Fibroblast of skin of scalp (primary cell): ENCODE results near the gene CMTM5.

Experiments
- DNase-seq: peaks from one replicate; pipeline ENCODE4 v3.0.0-alpha.2; 2013

The CMTM5 gene

DNA sequence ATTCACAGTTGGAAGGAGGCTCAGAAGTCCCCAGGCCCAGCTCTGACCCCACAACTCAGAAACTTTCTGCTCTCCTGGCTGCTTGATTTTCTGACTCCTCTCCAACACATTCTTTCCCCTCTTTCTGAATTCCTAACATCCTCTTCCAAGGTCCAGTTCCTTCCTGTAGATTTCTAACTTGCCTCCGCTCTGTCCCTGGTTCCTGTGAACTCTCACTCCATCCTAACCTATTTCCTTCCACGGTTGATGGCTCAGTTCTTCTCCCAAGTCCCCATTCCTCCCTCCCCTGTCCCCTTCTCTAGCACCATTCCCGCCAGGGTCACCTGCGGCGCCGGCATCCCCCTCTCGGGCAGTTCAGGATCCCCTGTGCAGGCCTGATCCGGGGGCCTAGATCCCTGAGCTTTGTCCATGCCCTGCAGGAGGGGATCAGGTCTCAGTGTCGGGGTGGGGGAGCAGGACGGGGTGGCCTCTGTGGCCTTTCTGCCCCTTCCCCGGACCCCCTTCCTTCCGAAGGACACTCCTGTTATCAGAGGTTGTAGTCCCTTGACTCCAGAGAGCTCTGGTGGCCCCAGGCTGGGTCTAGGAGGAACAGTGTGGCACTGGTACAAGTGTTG is 18.2 kb upstream of the CMTM5 start:
- no peak for DNase-seq

DNA sequence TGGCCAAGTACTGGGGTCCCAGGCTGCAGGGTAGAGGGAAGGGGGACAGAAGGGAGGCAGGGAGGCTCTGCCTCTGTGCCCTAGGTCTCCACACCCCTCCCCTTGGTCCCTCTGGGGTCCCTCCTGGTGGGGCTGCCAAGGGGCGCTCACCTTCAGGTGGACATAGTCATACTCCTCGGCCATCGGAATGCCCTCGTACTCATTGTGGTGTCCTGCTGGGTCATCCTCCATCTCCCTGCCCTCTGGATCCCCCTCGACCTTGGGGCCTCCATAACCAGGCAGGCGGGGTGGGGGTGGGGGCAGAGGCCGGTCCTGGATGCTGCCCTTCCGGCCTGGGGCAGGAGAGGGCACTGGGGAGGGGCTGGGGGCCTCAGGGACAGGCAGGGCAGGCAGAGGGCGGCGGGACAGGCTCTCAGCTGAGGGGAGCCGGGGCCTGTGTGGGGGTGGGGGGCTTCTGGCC is 17.6 kb upstream of the CMTM5 start:
- no peak for DNase-seq

- no peak for DNase-seq
These were observed 17.0 kb upstream of the CMTM5 start for GRCh38 chr14:23359722-23360447.

GRCh38 chr14:23360496-23360895 is 16.4 kb upstream of the CMTM5 start:
- no peak for DNase-seq

- peak; percentile 36 for DNase-seq
These were observed 15.5 kb upstream of the CMTM5 start for GRCh38 chr14:23361320-23361719.

DNA sequence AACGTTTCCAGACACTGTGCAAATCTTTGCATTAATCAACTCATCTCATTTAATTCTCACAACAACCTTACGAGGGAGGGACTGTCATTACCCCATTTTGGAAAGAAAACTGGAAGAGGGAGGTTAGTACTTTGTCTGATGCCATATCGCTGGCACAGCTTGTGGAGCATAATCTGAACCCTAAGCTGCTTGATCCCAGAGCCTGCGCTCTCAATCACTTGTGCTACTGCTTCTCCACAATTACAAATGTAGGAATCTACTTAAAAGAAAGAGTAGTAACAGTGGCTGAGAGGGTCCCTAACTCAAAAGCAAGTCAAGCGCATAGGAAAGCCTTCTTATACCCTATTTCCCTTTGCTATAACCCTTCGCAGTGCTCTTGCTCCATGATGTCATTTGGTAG is 15.1 kb upstream of the CMTM5 start:
- no peak for DNase-seq

- DNase-seq = no peak
These were observed 14.6 kb upstream of the CMTM5 start for GRCh38 chr14:23362200-23362599.

GRCh38 chr14:23364164-23365035 is 12.4 kb upstream of the CMTM5 start:
- peak; percentile 72 for DNase-seq

- DNase-seq = peak; percentile 55
These were observed 11.7 kb upstream of the CMTM5 start, which contains the start of gene EFS for GRCh38 chr14:23365036-23365731. TSS of gene EFS (minus strand) at chr14:23365172. CDS start at chr14:23365025, 147 bp downstream.

GRCh38 chr14:23365732-23366425 is 11.0 kb upstream of the CMTM5 start:
- DNase-seq = peak; percentile 85

- peak; percentile 77 for DNase-seq
These were observed 10.4 kb upstream of the CMTM5 start for GRCh38 chr14:23366426-23366921.

- DNase-seq = no peak
These were observed 6.6 kb upstream of the CMTM5 start for GRCh38 chr14:23370221-23370620.

GRCh38 chr14:23371865-23372264 is 5.0 kb upstream of the CMTM5 start:
- DNase-seq = no peak

- DNase-seq = no peak
These were observed 4.3 kb upstream of the CMTM5 start, which contains the start of gene IL25 for GRCh38 chr14:23372509-23372908. TSS of gene IL25 (plus strand) at chr14:23372809.

GRCh38 chr14:23373041-23373440 is 3.8 kb upstream of the CMTM5 start:
- no peak for DNase-seq

DNA sequence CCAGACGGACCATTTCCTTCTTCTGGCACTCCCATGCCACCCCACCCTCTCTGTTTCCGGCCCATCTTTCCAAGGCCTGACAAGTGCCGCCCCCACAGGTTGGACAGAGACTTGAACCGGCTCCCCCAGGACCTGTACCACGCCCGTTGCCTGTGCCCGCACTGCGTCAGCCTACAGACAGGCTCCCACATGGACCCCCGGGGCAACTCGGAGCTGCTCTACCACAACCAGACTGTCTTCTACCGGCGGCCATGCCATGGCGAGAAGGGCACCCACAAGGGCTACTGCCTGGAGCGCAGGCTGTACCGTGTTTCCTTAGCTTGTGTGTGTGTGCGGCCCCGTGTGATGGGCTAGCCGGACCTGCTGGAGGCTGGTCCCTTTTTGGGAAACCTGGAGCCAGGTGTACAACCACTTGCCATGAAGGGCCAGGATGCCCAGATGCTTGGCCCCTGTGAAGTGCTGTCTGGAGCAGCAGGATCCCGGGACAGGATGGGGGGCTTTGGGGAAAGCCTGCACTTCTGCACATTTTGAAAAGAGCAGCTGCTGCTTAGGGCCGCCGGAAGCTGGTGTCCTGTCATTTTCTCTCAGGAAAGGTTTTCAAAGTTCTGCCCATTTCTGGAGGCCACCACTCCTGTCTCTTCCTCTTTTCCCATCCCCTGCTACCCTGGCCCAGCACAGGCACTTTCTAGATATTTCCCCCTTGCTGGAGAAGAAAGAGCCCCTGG is 1.2 kb upstream of the CMTM5 start:
- no peak for DNase-seq

DNA sequence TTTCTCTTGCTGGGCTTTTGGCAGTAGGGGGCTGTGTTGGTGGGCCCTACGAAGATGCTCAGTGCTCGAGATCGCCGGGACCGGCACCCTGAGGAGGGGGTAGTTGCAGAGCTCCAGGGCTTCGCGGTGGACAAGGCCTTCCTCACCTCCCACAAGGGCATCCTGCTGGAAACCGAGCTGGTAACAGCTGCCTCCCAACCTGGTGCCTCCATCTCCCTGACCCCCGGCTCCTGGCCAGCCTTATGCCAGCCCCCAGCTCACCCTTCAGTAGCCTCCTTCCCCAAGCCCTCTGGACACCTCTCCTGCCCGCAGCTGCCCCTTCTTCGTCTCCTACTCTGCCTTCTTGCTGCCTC is 328 bp downstream of the CMTM5 start:
- no peak for DNase-seq

DNA sequence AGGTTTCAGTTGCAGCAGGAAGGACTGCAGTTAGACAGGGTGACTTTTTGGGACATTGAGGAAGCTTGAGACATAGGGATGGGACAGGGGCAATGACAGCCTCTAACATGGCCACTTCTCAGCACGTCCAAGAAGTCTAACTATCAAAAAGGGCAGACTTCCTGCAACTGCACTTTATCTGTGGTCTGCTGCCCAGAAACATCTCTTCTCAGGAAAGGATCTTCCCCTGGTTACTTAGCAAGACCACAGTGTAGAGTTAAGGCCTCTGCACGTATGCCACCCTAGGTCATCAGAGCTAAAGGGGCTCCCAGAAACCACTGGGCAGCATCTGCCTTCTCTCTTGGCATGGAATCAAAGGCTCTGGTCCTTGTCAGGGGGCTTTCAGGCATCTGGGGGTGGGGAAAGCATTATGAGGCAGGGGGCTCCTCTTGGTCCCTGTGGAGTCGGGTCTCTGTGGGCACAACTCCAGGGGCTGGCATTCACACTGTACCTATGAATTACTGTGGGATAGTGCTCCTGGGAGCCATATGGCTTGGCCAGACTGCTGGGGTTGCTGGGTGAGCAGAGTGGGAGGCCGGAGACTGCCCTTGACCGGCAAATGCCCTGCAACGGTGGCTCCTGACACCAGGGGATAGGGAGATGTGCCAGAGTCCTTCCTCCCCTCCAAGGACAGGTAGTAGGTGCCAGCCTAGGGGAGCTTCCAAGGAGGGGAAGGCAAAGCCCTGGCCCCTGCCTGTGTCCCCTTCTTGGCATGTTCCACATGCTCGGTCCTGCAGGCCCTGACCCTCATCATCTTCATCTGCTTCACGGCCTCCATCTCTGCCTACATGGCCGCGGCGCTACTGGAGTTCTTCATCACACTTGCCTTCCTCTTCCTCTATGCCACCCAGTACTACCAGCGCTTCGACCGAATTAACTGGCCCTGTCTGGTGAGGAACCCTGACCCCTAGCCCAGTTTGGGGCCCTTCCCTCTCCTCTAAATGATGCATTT is 1.0 kb downstream of the CMTM5 start:
- DNase-seq = no peak

DNA sequence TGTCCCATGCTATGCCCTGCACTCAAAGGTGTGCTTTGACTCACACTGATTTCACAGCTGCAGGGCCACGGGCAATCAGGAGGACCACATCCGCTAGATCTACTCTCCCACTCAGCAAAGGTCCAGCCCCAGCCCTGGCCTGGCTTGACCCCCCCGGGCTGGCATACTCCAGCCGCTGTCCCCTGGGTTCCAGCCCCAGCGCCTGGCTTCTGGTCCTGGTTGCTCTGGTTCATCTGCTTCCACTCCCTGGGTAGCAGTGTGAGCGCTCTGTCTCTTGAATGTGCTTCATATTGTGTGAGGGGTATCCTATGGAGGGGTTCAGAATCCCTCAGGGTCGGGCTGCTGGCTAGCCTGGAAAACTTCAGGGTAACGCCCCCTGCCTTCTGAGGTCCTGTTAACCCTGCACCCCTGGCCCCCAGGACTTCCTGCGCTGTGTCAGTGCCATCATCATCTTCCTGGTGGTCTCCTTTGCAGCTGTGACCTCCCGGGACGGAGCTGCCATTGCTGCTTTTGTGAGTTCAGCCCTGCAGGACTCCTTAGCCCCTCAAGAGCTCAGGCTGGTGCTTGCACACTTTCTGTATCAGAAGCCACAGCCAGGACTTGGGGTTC is 1.9 kb downstream of the CMTM5 start:
- no peak for DNase-seq
